NCI-H2227 treated with DMSO at 0.1 percent for 48 hours (cell line): Measurements from ENCODE around the gene ICA1.
"Not testable (repeated sequence)": the region's sequence is repeated elsewhere in the genome, so short reads cannot be mapped to it uniquely, and the experiment has no call there.

ENCODE experiments used
- DNase-seq: peaks from one replicate; lab custom pipeline; 2025; lab: John Stamatoyannopoulos, UW

ICA1 gene

DNA sequence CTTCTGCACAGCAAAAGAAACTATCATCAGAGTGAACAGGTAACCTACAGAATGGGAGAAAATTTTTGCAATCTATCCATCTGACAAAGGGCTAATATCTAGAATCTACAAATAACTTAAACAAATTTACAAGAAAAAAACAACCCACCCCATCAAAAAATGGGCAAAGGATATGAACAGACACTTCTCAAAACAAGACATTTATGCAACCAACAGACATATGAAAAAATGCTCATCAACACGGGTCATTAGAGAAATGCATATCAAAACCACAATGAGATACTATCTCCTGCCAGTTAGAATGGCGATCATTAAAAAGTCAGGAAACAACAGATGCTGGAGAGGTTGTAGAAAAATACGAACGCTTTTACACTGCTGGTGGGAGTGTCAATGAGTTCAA lies 160.7 kb downstream of the ICA1 start:
- DNase-seq: not testable (repeated sequence)

DNA sequence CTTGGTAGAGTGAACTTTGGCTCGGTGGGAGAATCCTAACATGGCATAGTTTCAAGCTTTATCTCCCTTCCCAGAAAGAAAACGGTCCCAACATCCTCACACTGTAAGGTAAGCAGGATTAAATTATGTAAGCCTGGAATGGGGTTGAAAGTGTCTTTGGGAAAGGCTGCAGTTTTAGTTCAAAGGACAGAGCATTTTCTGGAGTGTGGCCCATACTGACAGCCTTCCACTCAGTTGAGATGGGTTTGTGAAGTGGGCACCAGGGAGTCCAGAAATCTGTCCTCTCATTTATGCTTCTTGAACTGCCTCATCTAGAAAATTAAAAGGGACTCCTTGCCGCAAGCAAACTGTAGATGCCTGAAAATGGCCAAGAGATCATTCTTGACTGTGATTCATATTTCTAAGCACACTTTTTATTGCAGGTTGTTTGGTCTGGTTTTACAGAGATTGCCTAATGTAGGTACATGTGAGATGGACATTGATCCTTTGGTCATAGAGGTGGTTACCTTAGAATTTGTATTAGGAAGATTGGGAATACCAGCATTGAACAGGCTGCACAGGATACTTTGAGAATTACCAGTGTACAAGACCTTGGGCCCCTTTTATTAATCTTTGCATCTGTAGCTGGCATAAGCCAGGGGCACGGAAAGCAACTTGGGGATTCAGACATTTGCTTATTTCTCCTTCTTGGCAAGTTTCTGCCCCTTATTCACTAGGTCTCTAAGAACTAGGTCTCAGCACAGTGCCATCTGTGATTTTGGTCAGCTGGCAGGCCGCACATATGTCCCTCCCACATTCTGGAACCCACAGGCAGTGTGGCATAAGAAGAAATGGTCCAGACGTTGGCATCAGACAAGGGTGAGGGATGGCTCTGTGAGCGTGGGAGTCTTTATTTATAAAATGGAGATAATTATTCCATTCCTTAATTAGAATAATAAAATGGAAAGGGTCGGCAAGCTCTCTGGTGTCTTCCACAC lies 167.5 kb downstream of the ICA1 start:
- no peak for DNase-seq

DNA sequence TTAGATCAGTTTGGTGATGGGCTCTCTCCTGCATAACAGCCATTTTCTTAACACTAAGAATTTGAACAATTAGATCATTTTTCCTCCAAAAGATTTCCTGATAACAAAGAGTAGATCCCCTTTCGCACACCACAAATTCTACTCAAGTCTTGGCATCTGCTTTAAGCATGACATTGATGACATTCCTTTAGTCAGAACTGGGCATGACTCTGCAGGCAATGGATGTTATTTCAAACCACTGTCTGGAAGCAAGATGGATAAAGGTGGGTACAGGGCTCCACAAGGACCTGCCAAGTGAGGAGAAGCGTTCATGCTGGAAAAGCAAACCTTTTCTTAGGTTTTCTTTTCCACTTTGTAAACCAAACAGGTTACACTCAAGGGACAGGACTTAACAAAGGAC lies 169.8 kb downstream of the ICA1 start:
- no peak for DNase-seq

DNA sequence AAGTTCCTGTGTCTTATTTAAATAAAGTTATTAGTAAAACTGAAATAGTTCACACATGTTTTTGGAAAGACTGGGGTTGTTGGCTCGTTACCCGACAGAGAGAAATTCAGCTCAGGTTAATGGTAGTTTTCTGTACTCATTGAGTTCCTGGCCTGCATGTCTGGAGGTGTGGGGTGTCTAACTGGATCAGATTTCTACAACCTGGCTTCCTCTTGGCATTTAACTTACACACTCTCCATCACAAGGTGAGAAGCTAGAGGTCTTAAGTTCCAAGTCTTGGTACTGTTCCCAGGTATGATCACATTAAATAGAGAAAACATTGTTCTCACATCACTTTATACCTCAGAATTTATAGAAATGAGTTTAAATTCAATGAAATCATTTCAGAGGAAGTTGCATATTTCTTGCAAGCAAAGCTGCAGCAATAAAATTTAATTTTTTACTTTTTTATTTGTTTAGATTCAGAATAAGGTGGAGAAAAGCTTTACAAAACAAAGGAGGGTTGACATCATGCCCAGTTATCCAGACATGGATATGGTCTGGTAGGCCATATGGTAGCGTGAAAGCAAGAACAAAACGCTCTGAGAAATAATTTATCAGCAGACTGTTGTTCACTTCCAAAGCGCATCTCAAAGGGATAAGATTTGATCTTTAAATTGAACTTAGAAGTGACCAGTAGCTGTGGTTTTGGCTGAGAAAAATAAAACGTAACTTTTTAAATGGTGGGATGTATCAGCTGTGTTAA lies 172.8 kb downstream of the ICA1 start:
- no peak for DNase-seq

DNA sequence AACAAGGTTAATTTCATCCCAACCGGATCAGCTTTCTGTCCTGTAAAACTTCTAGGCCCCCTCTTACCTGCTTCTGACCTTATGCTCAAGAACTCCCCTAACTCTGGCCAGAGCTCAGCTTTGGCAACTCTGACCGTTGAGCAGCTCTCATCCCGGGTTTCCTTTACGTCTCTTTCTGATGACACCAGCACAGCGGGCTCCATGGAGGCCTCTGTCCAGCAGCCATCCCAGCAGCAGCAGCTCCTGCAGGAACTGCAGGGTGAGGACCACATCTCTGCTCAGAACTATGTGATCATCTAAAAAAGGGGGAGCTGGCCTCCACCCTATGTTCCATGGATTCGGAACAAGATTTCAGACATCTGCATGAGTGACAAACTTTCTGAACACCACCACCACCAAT lies 175.7 kb downstream of the ICA1 start:
- no peak for DNase-seq

DNA sequence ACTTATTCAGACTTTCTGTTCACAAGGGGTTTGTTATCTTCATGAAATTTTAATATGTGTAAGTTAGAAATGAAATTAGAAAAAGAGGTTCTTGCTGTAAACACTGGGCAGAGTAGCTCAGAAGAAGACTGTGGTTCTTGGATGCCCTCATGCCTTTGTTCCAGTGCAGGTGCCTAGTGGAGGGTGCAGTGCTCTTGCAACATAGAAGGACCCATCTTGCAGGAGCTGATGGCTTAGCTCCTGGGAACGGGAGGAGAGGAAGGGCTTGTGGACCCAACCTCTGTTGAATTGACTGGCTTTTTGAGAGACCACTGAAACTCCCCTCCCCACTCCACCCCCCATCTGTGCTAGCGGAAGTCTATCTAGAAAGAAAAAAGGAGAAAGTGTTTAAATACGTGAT lies 176.5 kb downstream of the ICA1 start:
- no peak for DNase-seq

DNA sequence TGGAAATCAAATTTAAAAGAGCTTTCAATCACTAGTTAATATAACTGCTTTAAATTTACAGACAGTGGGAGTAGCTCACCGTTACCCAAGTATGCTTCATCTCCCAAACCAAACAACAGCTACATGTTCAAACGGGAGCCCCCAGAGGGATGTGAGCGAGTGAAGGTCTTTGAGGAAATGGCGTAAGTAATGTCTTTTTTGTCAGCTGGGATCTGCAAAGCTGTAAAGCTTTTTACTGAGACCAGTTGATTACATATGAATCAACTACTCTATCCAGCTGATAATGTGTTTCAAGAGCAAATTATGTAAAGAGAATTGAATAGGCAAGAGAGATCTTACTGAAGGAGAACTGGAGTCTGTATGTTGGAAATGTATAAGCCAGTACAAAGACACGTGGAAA lies 177.1 kb downstream of the ICA1 start:
- no peak for DNase-seq

DNA sequence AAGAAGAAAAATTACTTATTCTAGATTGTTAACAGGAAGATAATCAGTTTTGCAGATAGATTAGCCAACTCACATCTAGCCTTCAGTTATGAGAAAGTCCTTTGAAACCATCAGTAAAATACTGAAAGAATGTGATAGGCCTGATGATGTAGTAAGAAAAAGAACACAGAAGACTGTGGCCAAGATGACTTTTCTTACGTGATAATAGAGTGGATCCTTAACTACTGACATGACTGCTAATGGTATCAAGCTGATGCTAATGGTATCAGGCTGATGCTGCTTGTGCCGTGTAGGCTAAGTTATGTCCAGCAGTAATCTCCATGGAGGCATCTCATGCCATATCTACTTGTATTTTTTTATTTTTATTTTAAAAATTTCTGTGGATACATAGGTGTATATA lies 179.2 kb downstream of the ICA1 start:
- DNase-seq: no peak

DNA sequence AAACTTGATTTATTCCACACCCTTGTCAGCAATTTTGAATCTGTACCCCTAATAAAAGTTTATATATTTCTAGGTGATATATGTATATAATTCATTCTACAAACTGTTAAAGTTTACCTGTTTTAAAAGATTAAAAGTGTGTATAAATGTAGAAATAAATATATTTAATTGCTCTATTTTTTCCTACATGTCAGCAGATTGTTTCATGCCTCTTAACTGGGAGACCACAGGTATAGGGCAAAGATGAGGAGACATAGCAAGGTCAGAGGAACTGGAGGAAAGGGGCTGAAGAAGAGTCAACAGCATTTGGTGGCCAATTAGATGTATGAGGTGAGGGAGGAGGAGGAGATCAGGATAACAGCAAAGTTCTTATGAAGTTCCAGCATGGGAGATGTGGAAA lies 183.5 kb downstream of the ICA1 start:
- DNase-seq: no peak

DNA sequence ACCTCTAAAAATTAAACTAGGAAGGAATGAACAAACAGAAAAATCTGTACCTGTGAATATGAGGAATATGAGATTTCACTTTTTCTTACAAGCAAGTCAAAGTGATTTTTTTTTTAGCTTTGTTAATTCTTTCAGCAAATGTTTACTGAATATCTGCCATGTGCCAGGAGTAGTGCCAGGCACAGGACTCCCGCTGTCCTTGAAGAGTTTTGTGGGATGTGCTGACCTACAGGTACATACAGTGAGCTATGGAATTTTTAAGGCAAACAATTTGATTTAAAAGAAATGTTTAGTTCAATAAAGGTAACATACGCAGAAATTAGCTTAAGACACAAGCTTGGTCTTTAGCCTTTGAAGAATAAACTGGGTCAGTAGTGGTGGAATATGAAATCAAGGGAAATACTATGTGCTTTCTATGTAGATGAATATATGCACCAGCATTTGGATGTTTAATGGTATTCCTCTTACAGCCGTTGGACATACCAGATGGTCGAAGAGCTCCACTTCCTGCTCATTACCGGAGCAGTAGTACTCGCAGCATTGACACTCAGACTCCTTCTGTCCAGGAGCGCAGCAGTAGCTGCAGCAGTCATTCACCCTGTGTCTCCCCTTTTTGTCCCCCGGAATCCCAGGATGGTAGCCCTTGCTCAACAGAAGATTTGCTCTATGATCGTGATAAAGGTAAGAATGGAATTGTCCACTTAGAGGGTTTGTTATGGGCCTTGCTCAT lies 191.4 kb downstream of the ICA1 start:
- no peak for DNase-seq

DNA sequence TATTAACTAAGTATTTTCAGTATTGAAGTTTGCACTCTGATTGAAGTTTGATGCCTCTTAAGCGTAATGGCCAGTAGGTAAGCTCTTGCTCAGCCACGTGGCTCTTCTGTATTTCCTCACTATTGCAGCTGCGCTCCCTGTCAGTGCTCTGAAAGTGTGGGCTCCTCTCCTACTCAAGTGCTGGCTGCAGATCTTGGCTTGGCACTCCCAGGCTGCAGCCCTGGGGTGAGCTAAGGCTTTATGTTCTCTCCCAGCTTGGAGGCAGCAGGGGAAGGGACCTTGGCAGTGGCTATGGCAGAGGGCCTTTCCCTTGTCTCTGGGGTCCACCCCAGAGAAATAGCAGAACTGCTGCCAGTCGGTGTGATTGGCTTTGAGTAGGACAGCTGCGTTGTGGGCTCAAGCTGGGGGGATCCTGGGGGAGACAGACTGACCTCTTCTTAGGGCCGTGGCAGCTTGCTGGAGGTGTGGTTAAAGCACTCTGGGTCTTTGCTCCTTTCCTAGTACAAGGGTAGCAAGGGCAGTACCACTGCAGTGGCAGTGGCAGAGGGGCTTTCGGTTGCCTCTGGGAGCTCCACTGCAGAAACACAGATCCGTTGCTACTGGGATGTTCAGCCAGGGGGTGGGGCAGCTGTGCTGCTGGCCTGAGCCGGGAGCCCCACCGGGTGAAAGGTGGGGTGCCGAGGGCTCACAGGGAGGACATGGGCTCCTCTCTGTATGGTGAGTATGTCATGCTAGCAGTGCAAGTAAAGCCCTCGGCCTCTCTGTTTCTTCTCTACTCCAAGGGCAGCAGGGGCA lies 192.9 kb downstream of the ICA1 start:
- no peak for DNase-seq

DNA sequence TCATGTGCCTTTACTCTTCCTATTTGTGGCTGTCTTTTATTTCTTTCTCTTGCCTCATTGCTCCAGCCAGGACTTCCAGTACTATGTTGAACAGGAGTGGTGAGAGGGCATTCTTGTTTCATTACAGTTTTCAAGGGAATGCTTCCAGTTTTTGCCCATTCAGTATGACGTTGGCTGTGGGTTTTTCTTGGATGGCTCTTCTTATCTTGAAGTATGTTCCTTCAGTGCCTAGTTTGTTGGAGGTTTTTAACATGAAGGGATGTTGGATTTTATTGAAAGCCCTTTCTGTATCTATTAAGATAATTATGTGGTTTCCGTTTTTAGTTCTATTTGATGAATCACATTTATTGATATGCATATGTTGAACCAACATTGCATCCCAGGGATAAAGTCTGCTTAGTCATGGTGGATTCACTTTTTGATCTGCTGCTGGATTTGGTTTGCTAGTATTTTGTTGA lies 196.6 kb downstream of the ICA1 start:
- DNase-seq: no peak

DNA sequence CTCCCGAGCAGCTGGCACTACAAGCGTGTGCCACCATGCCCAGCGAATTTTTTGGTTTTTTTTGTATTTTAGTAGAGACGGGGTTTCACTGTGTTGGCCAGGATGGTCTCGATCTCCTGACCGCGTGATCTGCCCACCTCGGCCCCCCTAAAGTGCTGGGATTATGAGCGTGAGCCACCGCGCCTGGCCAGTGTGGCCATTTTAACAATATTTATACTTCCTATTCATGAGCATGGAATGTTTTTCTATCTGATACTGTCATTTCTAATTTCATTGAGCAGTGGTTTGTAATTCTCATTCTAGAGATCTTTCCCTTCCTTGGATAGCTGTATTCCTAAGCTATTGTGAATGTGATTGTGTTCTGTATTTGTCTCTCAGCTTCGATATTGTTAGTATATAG lies 197.1 kb downstream of the ICA1 start:
- DNase-seq: no peak

DNA sequence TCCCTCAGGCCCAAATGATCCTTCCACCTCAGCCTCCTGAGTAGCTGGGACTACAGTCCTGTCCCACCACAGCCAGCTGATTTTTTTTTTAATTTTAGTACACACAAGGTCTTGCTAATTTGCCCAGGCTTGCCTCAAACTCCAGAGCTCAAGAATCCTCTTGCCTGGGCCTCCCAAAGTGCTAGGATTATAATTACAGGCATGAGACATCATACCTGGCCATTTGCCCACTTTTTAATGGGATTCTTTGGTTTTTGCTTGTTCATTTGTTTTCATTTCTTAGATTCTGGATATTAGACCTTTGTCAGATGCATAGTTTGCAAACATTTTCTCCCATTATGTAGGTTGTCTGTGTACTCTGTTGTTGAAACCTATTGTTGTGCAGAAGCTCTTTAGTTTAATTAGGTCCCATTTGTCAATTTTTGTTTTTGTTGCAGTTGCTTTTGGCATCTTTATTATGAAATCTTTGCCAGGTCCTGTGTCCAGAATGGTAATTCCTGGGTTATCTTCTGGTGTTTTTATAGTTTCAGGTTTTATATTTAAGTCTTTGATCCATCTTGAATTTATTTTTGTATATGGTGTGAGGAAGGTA lies 198.2 kb downstream of the ICA1 start:
- no peak for DNase-seq

DNA sequence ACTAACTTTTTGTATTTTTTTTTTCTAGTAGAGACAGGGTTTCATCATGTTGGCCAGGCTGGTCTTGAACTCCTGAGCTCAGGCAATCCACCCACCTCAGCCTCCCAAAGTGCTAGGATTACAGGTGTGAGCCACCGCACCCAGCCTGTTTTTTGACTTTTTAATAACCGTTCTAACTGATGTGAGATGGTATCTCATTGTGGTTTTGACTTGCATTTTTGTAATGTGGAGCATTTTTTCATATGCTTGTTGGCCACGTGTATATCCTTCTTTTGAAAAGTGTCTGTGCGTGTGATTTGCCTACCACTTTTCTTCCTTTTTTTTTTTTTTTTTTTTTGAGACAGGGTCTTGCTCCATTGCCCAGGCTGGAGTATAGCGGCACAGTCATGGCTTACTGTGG lies 198.7 kb downstream of the ICA1 start:
- not testable (repeated sequence) for DNase-seq
